HUES6 (cell line): ENCODE data around the gene CACNA1I.

ENCODE experiments used
- H3K27ac ChIP-seq: 2 replicates; pipeline ENCODE4 v1.7.0; 2013; ENCODE audit warnings: low read depth, mild to moderate bottlenecking, low read length, inconsistent platforms
- H3K27me3 ChIP-seq: 2 replicates; pipeline ENCODE4 v1.6.1; 2013; ENCODE audit warnings: low read length; ENCODE audit not compliant: control insufficient read depth, insufficient read depth
- H3K36me3 ChIP-seq: 2 replicates; pipeline ENCODE4 v1.6.1; 2013; ENCODE audit warnings: low read length; ENCODE audit not compliant: control insufficient read depth, insufficient read depth
- H3K4me1 ChIP-seq: 2 replicates; pipeline ENCODE4 v1.6.1; 2013; ENCODE audit warnings: low read length; ENCODE audit not compliant: control insufficient read depth, insufficient read depth
- H3K4me3 ChIP-seq: 2 replicates; pipeline ENCODE4 v1.5.1; 2013; ENCODE audit warnings: low read depth, low read length
- H3K9ac ChIP-seq: one replicate; pipeline ENCODE4 v1.6.1; 2013; ENCODE audit warnings: mild to moderate bottlenecking, low read length
- H3K9me3 ChIP-seq: 2 replicates; pipeline ENCODE4 v1.6.1; 2013; ENCODE audit warnings: low read depth, low read length; ENCODE audit not compliant: control insufficient read depth, insufficient read depth

CACNA1I gene

GRCh38 chr22:39664485-39665200, 94.1 kb downstream of the CACNA1I start:
- Histone ChIP-seq H3K9me3 (no peaks in the 10 kb centered on the region), H3K4me3 (peak overlapping the region; percentile 67), H3K9ac (no peak overlapping the region), H3K27me3 (peaks cover 55% of the 10 kb centered on the region), H3K36me3 (no peaks in the 10 kb centered on the region), H3K4me1 (peaks cover 40% of the 10 kb centered on the region), H3K27ac (no peak overlapping the region)

GRCh38 chr22:39665229-39665628, 94.7 kb downstream of the CACNA1I start:
- Histone ChIP-seq H3K9ac (no peak overlapping the region), H3K27ac (no peak overlapping the region), H3K36me3 (no peaks in the 10 kb centered on the region), H3K4me3 (peak overlapping the region; percentile 67; the same call in 1 of the 2 replicates), H3K4me1 (peaks cover 40% of the 10 kb centered on the region), H3K27me3 (peaks cover 50% of the 10 kb centered on the region), H3K9me3 (no peaks in the 10 kb centered on the region)

- Histone ChIP-seq H3K9ac (no peak overlapping the region), H3K27ac (no peak overlapping the region), H3K9me3 (peaks cover 3% of the 10 kb centered on the region), H3K27me3 (peaks cover 43% of the 10 kb centered on the region), H3K36me3 (no peaks in the 10 kb centered on the region), H3K4me3 (no peak overlapping the region), H3K4me1 (peaks cover 40% of the 10 kb centered on the region)
These were observed 95.3 kb downstream of the CACNA1I start for GRCh38 chr22:39665661-39666431.

GRCh38 chr22:39666495-39666894, 95.9 kb downstream of the CACNA1I start:
- peaks cover 9% of the 10 kb centered on the region for H3K9me3 ChIP-seq
- H3K4me1 ChIP-seq = peaks cover 40% of the 10 kb centered on the region
- no peaks in the 10 kb centered on the region; the same call in 1 of the 2 replicates for H3K36me3 ChIP-seq
- peaks cover 37% of the 10 kb centered on the region for H3K27me3 ChIP-seq
- no peak overlapping the region for H3K4me3 ChIP-seq
- no peak overlapping the region for H3K27ac ChIP-seq
- H3K9ac ChIP-seq = no peak overlapping the region

GRCh38 chr22:39666926-39667325, 96.4 kb downstream of the CACNA1I start:
- peaks cover 33% of the 10 kb centered on the region for H3K27me3 ChIP-seq
- H3K9me3 ChIP-seq = peaks cover 13% of the 10 kb centered on the region
- H3K4me3 ChIP-seq = no peak overlapping the region
- H3K9ac ChIP-seq = no peak overlapping the region
- H3K27ac ChIP-seq = no peak overlapping the region
- H3K4me1 ChIP-seq = peaks cover 40% of the 10 kb centered on the region
- H3K36me3 ChIP-seq = peaks cover 2% of the 10 kb centered on the region; the same call in 1 of the 2 replicates

GRCh38 chr22:39669432-39669831, 98.9 kb downstream of the CACNA1I start:
- Histone ChIP-seq H3K9ac (no peak overlapping the region), H3K36me3 (peaks cover 10% of the 10 kb centered on the region), H3K4me3 (no peak overlapping the region), H3K27me3 (peaks cover 10% of the 10 kb centered on the region; the same call in 1 of the 2 replicates), H3K27ac (no peak overlapping the region), H3K9me3 (peaks cover 20% of the 10 kb centered on the region), H3K4me1 (peaks cover 27% of the 10 kb centered on the region)

GRCh38 chr22:39671936-39672335, 101.4 kb downstream of the CACNA1I start:
- H3K36me3 ChIP-seq = peaks cover 10% of the 10 kb centered on the region
- no peak overlapping the region for H3K27ac ChIP-seq
- H3K9ac ChIP-seq = no peak overlapping the region
- peaks cover 20% of the 10 kb centered on the region for H3K9me3 ChIP-seq
- no peaks in the 10 kb centered on the region; the same call in 1 of the 2 replicates for H3K27me3 ChIP-seq
- no peak overlapping the region for H3K4me3 ChIP-seq
- peaks cover 10% of the 10 kb centered on the region for H3K4me1 ChIP-seq

- H3K36me3 ChIP-seq = peaks cover 10% of the 10 kb centered on the region
These were observed 104.0 kb downstream of the CACNA1I start for GRCh38 chr22:39674536-39674935.

GRCh38 chr22:39675947-39676346, 105.4 kb downstream of the CACNA1I start:
- Histone ChIP-seq H3K4me1 (peaks cover 4% of the 10 kb centered on the region; the same call in 1 of the 2 replicates), H3K27ac (no peak overlapping the region), H3K27me3 (no peaks in the 10 kb centered on the region; the same call in 1 of the 2 replicates), H3K9me3 (peaks cover 17% of the 10 kb centered on the region), H3K36me3 (peaks cover 10% of the 10 kb centered on the region), H3K4me3 (no peak overlapping the region), H3K9ac (no peak overlapping the region)

More at GRCh38 chr22:39674536-39674935, 104.0 kb downstream of the CACNA1I start:
- Histone ChIP-seq H3K27ac (no peak overlapping the region), H3K9me3 (peaks cover 20% of the 10 kb centered on the region), H3K4me3 (no peak overlapping the region), H3K27me3 (no peaks in the 10 kb centered on the region; the same call in 1 of the 2 replicates), H3K4me1 (peaks cover 4% of the 10 kb centered on the region; the same call in 1 of the 2 replicates), H3K9ac (no peak overlapping the region)

- Histone ChIP-seq H3K27me3 (no peaks in the 10 kb centered on the region; the same call in 1 of the 2 replicates), H3K4me1 (peaks cover 4% of the 10 kb centered on the region; the same call in 1 of the 2 replicates), H3K9ac (no peak overlapping the region)
These were observed 107.4 kb downstream of the CACNA1I start for GRCh38 chr22:39677967-39678366.

More at GRCh38 chr22:39677967-39678366, 107.4 kb downstream of the CACNA1I start:
- H3K9me3 ChIP-seq = no peaks in the 10 kb centered on the region
- no peak overlapping the region for H3K4me3 ChIP-seq
- no peak overlapping the region for H3K27ac ChIP-seq
- H3K36me3 ChIP-seq = peaks cover 3% of the 10 kb centered on the region
